GM10266 (cell line): ENCODE measurements around the gene PRDM5.

Source experiments
- DNase-seq: peaks from one replicate; pipeline ENCODE4 v3.0.0; 2012; ENCODE audit errors: extremely low spot score
- TF ChIP-seq, protein P1 (sequence below): IDR thresholded peaks from 2 replicates; pipeline ENCODE4 v1.5.1; 2012; ENCODE audit warnings: mild to moderate bottlenecking, low read depth; ENCODE audit not compliant: control insufficient read depth, insufficient read depth; ENCODE audit errors: missing control alignments

PRDM5 gene

DNA sequence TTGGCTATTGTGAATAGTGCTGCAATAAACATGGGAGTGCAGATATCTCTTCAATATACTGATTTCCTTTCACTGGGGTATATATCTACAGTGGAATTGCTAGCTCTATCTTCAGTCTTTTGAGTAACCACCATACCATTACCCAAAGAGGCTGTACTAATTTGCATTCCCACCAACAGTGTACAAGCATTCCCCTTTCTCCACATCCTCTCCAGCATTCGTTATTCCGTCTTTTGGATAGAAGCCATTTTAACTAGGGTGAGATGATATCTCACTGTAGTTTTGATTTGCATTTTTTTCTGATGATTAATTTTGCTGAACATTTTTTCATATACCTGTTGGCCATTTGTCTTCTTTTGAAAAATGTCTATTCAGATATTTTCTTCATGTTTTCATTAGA is 110.3 kb downstream of the PRDM5 start:
- TF ChIP-seq, protein P1, sequence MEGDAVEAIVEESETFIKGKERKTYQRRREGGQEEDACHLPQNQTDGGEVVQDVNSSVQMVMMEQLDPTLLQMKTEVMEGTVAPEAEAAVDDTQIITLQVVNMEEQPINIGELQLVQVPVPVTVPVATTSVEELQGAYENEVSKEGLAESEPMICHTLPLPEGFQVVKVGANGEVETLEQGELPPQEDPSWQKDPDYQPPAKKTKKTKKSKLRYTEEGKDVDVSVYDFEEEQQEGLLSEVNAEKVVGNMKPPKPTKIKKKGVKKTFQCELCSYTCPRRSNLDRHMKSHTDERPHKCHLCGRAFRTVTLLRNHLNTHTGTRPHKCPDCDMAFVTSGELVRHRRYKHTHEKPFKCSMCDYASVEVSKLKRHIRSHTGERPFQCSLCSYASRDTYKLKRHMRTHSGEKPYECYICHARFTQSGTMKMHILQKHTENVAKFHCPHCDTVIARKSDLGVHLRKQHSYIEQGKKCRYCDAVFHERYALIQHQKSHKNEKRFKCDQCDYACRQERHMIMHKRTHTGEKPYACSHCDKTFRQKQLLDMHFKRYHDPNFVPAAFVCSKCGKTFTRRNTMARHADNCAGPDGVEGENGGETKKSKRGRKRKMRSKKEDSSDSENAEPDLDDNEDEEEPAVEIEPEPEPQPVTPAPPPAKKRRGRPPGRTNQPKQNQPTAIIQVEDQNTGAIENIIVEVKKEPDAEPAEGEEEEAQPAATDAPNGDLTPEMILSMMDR, result no peak
- no peak for DNase-seq

DNA sequence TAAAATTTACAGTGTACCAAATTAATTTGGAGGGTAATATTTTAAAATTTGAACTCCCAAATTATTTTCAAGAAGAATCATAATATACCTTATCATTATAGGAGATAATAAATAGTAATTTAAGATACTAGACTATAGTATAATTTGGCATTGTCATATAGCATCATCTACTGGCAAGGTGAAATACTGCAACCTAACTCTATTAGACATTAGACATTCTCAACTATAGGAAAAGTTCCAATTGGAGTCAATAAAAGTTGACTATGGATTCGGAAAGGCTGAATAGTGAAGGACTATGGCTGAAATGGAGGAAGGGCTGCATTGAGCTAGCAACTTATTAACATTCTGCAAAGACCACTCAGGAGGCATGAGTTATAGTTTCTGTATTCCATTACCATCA is 113.0 kb downstream of the PRDM5 start:
- TF ChIP-seq, protein P1, result no peak
- no peak for DNase-seq

DNA sequence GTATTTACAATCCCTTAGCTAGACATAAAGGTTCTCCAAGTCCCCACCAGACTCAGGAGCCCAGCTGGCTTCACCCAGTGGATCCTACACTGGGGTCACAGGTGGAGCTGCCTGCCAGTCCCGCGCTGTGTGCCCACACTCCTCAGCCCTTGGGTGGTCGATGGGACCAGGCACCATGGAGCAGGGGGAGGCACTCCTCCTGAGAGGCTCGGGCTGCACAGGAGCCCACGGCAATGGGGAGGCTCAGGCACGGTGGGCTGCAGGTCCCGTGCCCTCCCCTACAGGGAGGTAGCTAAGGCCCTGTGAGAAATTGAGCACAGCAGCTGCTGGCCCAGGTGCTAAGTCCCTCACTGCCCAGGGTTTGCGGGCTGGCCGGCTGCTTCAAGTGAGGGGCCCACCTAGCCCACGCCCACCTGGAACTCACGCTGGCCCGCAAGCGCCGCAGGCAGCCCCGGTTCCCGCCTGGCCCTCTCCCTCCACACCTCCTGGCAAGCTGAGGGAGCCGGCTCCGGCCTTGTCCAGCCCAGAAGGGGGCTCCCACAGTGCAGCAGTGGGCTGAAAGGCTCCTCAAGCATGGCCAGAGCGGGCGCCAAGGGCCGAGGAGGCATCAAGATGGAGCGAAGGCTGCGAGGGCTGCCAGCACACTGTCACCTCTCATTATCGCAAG is 113.9 kb downstream of the PRDM5 start:
- TF ChIP-seq, protein P1, result no peak
- DNase-seq, result no peak

DNA sequence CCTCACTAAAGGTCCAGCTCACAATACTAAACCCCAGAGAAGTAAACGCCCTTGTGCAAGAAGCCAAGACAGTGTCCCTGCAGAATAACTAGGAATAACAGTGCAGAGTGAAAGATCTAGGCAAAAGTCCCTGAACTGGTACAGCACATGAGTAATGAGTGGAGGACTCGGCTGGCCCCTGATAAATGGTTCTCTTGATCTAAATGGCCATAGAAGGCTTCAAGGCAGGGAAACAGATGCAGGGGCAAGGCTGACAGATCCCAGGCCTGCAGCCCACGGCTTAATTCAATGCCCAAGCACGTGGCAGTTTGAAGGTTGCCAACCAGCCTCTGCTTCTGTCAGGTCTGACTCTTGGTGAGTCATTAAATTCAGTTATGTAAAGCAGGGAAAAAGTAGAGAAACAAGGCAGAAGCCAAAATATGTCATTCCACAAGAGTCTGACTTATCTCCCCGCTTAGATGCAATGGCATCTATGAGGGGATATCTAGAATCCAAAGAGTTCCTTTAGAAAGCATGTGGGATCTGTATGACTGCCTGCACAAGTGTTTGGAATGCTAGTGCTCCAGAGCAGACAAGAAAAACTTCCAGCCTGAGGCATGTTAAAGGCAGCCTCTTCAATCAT is 121.3 kb downstream of the PRDM5 start:
- TF ChIP-seq, protein P1, result no peak
- no peak for DNase-seq

DNA sequence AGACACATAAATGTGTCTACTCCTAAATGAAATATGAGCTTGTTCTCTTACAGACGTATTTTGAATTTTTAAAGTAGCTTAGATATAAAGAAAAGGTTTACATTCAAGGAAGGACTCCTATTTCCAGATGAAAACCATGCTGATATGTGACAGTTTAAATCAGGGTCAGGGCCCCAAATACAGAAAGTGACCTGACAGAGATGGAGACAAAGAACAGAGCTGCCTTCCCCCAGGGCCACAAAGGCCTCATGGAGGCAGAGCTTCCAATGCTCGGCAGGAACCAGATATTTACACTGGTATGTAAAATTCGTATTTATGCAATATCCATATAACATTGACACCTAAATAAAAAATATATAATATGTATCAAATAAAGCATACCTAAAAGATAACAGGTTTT is 124.0 kb downstream of the PRDM5 start:
- no peak for DNase-seq
- TF ChIP-seq, protein P1, result no peak

DNA sequence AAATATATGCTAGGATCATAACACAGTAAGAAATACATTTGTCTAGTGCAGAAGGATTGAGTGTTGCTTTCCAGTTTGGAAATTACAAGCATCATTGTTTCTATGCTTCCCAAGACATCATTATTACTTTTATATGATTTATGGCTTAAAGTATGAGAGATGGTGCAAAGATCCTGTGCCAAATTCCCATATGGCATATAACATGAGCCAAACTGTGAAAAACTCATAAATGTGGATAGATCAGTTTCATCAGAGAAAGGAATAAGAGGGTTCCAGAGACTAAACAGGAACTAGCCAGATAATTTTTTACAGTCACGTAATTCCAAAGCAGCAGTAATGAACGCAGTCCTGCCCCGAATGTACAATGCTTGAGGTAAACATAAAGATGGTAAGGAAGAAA is 126.3 kb downstream of the PRDM5 start:
- TF ChIP-seq, protein P1, result no peak
- DNase-seq, result no peak

DNA sequence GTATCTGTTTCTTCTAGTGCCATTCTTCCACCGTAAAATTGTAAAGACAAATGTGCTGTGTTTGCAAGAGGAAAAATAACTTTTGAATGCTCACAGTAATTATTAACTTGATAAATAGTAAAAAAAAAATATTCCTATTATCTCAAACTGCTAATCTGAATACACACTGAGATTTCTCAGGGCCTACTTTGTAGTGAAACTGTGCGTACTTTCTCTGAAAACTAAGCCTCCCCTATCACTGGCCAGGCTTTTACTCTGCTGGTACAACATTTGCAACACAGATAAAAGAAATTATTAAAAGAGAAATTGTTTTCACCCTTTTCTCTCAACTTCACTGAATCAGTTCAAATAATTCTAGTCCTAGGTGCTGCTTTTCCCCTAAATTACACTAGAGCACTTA is 137.3 kb downstream of the PRDM5 start:
- TF ChIP-seq, protein P1, result no peak
- no peak for DNase-seq
